Hepatocyte (in vitro differentiated cells): ENCODE results near the gene ABCA8. TPM values are rescaled to one million over a fixed set of nuclear protein-coding genes. Genes with fewer than 3 reads are reported as not detected.
"Not testable (repeated sequence)": the region's sequence is repeated elsewhere in the genome, so short reads cannot be mapped to it uniquely, and the experiment has no call there.

Experiments used
- DNase-seq: peaks from one replicate; pipeline ENCODE4 v3.0.0-alpha.2; 2016; ENCODE audit warnings: low spot score
- H2AFZ ChIP-seq: fragments of 200-600 bp; sonication (generic); 2 replicates; pipeline ENCODE4 v1.6.0; 2016; ENCODE audit warnings: antibody characterized with exemption, mild to moderate bottlenecking
- H3K27ac ChIP-seq: fragments of 200-600 bp; sonication (generic); 2 replicates; pipeline ENCODE4 v1.5.1; 2016; ENCODE audit warnings: mild to moderate bottlenecking
- H3K27me3 ChIP-seq: fragments of 200-600 bp; sonication (generic); 2 replicates; pipeline ENCODE4 v1.6.1; 2016
- H3K36me3 ChIP-seq: fragments of 200-600 bp; sonication (generic); replicated peaks from 2 replicates; pipeline ENCODE4 v1.5.1; 2016; ENCODE audit warnings: low read depth; ENCODE audit not compliant: insufficient read depth
- H3K4me1 ChIP-seq: fragments of 200-600 bp; sonication (generic); 2 replicates; pipeline ENCODE4 v1.5.1; 2016; ENCODE audit warnings: mild to moderate bottlenecking, moderate library complexity; ENCODE audit not compliant: insufficient read depth
- H3K4me2 ChIP-seq: fragments of 200-600 bp; sonication (generic); 2 replicates; pipeline ENCODE4 v1.6.0; 2016
- H3K4me3 ChIP-seq: fragments of 200-600 bp; sonication (generic); 2 replicates; pipeline ENCODE4 v1.5.1; 2016; ENCODE audit warnings: mild to moderate bottlenecking
- H3K79me2 ChIP-seq: fragments of 200-600 bp; sonication (generic); 2 replicates; pipeline ENCODE4 v1.6.0; 2017; ENCODE audit warnings: mild to moderate bottlenecking
- H3K9me2 ChIP-seq: fragments of 200-600 bp; sonication (generic); replicated peaks from 2 replicates; pipeline ENCODE4 v1.6.0; 2017; ENCODE audit warnings: mild to moderate bottlenecking; ENCODE audit not compliant: insufficient read depth
- H3K9me3 ChIP-seq: fragments of 200-600 bp; sonication (generic); 2 replicates; pipeline ENCODE4 v1.5.1; 2016; ENCODE audit warnings: low read depth, mild to moderate bottlenecking
- H4K20me1 ChIP-seq: fragments of 200-600 bp; sonication (generic); 2 replicates; pipeline ENCODE4 v1.6.0; 2016; ENCODE audit warnings: mild to moderate bottlenecking; ENCODE audit not compliant: insufficient read depth, poor library complexity, severe bottlenecking
- CTCF ChIP-seq: fragments of 200-600 bp; sonication (generic); IDR thresholded peaks from 2 replicates; pipeline ENCODE4 v1.5.1; 2016; ENCODE audit warnings: antibody characterized with exemption, mild to moderate bottlenecking; ENCODE audit not compliant: poor library complexity
- EZH2 ChIP-seq: fragments of 200-600 bp; sonication (generic); IDR thresholded peaks from 2 replicates; pipeline ENCODE4 v1.6.1; 2016; ENCODE audit warnings: antibody characterized with exemption, mild to moderate bottlenecking, borderline replicate concordance
- EZH2phosphoT487 ChIP-seq: fragments of 200-600 bp; sonication (generic); IDR thresholded peaks from one replicate; pipeline ENCODE4 v1.6.1; 2018; ENCODE audit warnings: antibody characterized with exemption, mild to moderate bottlenecking, low read depth, moderate library complexity; ENCODE audit not compliant: unreplicated experiment, severe bottlenecking
- WGBS: methylation state at CpG from one replicate; pipeline ENCODE4 v1.1.6; 2016; ENCODE audit warnings: low lambda C conversion rate; ENCODE audit errors: missing lambda C conversion rate; 5-methylcytosine and 5-hydroxymethylcytosine counted together
- polyA plus RNA-seq: library from polyadenylated mRNA; unstranded; fragments of >200 nt; fragmentation: Nextera tagmentation; extraction: Ambion mirVana; gene quantifications from 2 replicates; pipeline ENCODE4 v1.2.1, GENCODE V29; 2016
- total RNA-seq: library from RNA; depleted of rRNA; stranded (reverse); fragments of >200 nt; gene quantifications from 2 replicates; pipeline ENCODE4 v1.2.3, GENCODE V29; 2014

ABCA8 gene
- total and polyA plus RNA-seq, 2 experiments from 2014 or later: 2.1 to 6.0 TPM

GRCh38 chr17:68961214-68961882, 6.2 kb upstream of the ABCA8 start:
- TF ChIP-seq EZH2 (no peak), CTCF (no peak), EZH2phosphoT487 (no peak)
- no peak overlapping the region for H2AFZ ChIP-seq
- H3K9me3 ChIP-seq: no peaks in the 10 kb centered on the region
- WGBS: 76% methylated on average over 9 of the region's 9 CpGs
- no peak overlapping the region for H3K4me3 ChIP-seq
- no peaks in the 10 kb centered on the region for H3K79me2 ChIP-seq
- no peaks in the 10 kb centered on the region for H3K27me3 ChIP-seq
- no peak for DNase-seq
- H3K27ac ChIP-seq: no peak overlapping the region
- no peaks in the 10 kb centered on the region for H3K9me2 ChIP-seq
- H3K36me3 ChIP-seq: no peaks in the 10 kb centered on the region
- no peaks in the 10 kb centered on the region for H4K20me1 ChIP-seq
- no peaks in the 10 kb centered on the region for H3K4me1 ChIP-seq
- no peak overlapping the region for H3K4me2 ChIP-seq

- not testable (repeated sequence) for H3K36me3 ChIP-seq
- WGBS: 94% methylated on average over 2 of the region's 2 CpGs
These were observed 3.9 kb upstream of the ABCA8 start for GRCh38 chr17:68959117-68959516.

GRCh38 chr17:68957944-68958343, 2.8 kb upstream of the ABCA8 start:
- Histone ChIP-seq H3K27me3 (no peaks in the 10 kb centered on the region), H3K4me3 (no peak overlapping the region), H3K79me2 (no peaks in the 10 kb centered on the region), H3K4me2 (no peak overlapping the region), H3K36me3 (no peaks in the 10 kb centered on the region), H3K4me1 (peaks cover 11% of the 10 kb centered on the region), H3K27ac (no peak overlapping the region), H4K20me1 (no peaks in the 10 kb centered on the region), H3K9me2 (no peaks in the 10 kb centered on the region), H3K9me3 (no peaks in the 10 kb centered on the region), H2AFZ (no peak overlapping the region)
- DNase-seq: no peak
- TF ChIP-seq EZH2phosphoT487 (no peak), EZH2 (no peak), CTCF (no peak)
- WGBS: 94% methylated on average over 1 of the region's 1 CpG

More at GRCh38 chr17:68959117-68959516, 3.9 kb upstream of the ABCA8 start:
- not testable (repeated sequence) for H3K27ac ChIP-seq, H3K79me2 ChIP-seq, H2AFZ ChIP-seq, H3K4me3 ChIP-seq, DNase-seq, H4K20me1 ChIP-seq, H3K4me2 ChIP-seq, H3K9me2 ChIP-seq, H3K9me3 ChIP-seq, H3K4me1 ChIP-seq, H3K27me3 ChIP-seq

GRCh38 chr17:68954146-68954896, 871 bp downstream of the ABCA8 start:
- H3K79me2 ChIP-seq: no peaks in the 10 kb centered on the region
- no peaks in the 10 kb centered on the region for H3K9me3 ChIP-seq
- no peaks in the 10 kb centered on the region for H3K36me3 ChIP-seq
- no peaks in the 10 kb centered on the region for H3K27me3 ChIP-seq
- no peak for DNase-seq
- H3K4me1 ChIP-seq: peaks cover 11% of the 10 kb centered on the region
- no peak overlapping the region for H3K4me3 ChIP-seq
- H3K4me2 ChIP-seq: peak overlapping the region; percentile 22
- H3K27ac ChIP-seq: peak overlapping the region; percentile 0
- H2AFZ ChIP-seq: no peak overlapping the region
- no peaks in the 10 kb centered on the region for H4K20me1 ChIP-seq
- H3K9me2 ChIP-seq: no peaks in the 10 kb centered on the region
- no peak for TF ChIP-seq EZH2phosphoT487
- no peak for TF ChIP-seq CTCF
- no peak for TF ChIP-seq EZH2
- WGBS: 49% methylated on average over 4 of the region's 4 CpGs
